Neuronal stem cell (in vitro differentiated cells): ENCODE measurements around the gene MRPL23.

Experiments used
- DNase-seq: peaks from one replicate; pipeline ENCODE4 v3.0.0-alpha.2; 2013; ENCODE audit warnings: low spot score
- H2AFZ ChIP-seq: one replicate; pipeline ENCODE4 v1.6.1; 2013; ENCODE audit warnings: mild to moderate bottlenecking, low read length, inconsistent platforms
- H2AK5ac ChIP-seq: 2 replicates; pipeline ENCODE4 v1.6.1; 2013; ENCODE audit warnings: low read depth, mild to moderate bottlenecking, inconsistent platforms, low read length, moderate library complexity, mixed read lengths
- H2BK120ac ChIP-seq: 2 replicates; pipeline ENCODE4 v1.6.1; 2013; ENCODE audit warnings: low read depth, mild to moderate bottlenecking, inconsistent platforms, low read length, moderate library complexity, mixed read lengths
- H2BK12ac ChIP-seq: one replicate; pipeline ENCODE4 v1.6.1; 2013; ENCODE audit warnings: low read length, inconsistent platforms
- H2BK15ac ChIP-seq: 2 replicates; pipeline ENCODE4 v1.6.1; 2013; ENCODE audit warnings: mild to moderate bottlenecking, low read length, inconsistent platforms, mixed read lengths
- H2BK5ac ChIP-seq: one replicate; pipeline ENCODE4 v1.6.1; 2013; ENCODE audit warnings: inconsistent platforms, mild to moderate bottlenecking, low read length, moderate library complexity
- H3K14ac ChIP-seq: one replicate; pipeline ENCODE4 v1.6.1; 2013; ENCODE audit warnings: low read length, inconsistent platforms
- H3K18ac ChIP-seq: 2 replicates; pipeline ENCODE4 v1.6.1; 2013; ENCODE audit warnings: low read length, inconsistent platforms
- H3K23ac ChIP-seq: 2 replicates; pipeline ENCODE4 v1.6.1; 2013; ENCODE audit warnings: low read depth, mild to moderate bottlenecking, mixed read lengths, low read length, inconsistent platforms; ENCODE audit not compliant: poor library complexity
- H3K27ac ChIP-seq: replicated peaks from 3 replicates; pipeline ENCODE4 v1.5.1; 2013; ENCODE audit warnings: low read length, inconsistent platforms
- H3K27me3 ChIP-seq, 3 experiments: 2 replicates each; pipeline ENCODE4 v1.6.1; 2013; ENCODE audit warnings: low read length in 3 of 3, mild to moderate bottlenecking in 2 of 3, inconsistent platforms in 1 of 3, low read depth in 1 of 3, mixed read lengths in 1 of 3, moderate library complexity in 1 of 3; ENCODE audit not compliant: control insufficient read depth in 3 of 3, insufficient read depth in 3 of 3
- H3K36me3 ChIP-seq, 2 donors: replicated peaks in 1 of 2; 2 replicates each; pipeline ENCODE4 v1.6.1; 2013; ENCODE audit warnings: low read length in 2 of 2; ENCODE audit not compliant: control insufficient read depth in 2 of 2, insufficient read depth in 2 of 2
- H3K4ac ChIP-seq: 2 replicates; pipeline ENCODE4 v1.6.1; 2013; ENCODE audit warnings: inconsistent platforms, mild to moderate bottlenecking, low read length, moderate library complexity
- H3K4me1 ChIP-seq, 2 donors: 1 replicate in 1 of 2; 2 replicates in 1 of 2; pipeline ENCODE4 v1.6.1; 2013; ENCODE audit warnings: low read length in 2 of 2, low read depth in 1 of 2; ENCODE audit not compliant: control insufficient read depth in 2 of 2, insufficient read depth in 1 of 2
- H3K4me2 ChIP-seq: one replicate; pipeline ENCODE4 v1.6.1; 2013; ENCODE audit warnings: mild to moderate bottlenecking, low read length, inconsistent platforms; ENCODE audit not compliant: insufficient read depth, poor library complexity, severe bottlenecking
- H3K4me3 ChIP-seq, 2 donors: 2 replicates each; pipeline ENCODE4 v1.5.1; 2013; ENCODE audit warnings: low read length in 2 of 2, mild to moderate bottlenecking in 2 of 2, inconsistent platforms in 1 of 2, moderate library complexity in 1 of 2
- H3K79me1 ChIP-seq: one replicate; pipeline ENCODE4 v1.6.1; 2013; ENCODE audit warnings: low read depth, mild to moderate bottlenecking, inconsistent platforms, low read length, moderate library complexity
- H3K9ac ChIP-seq: one replicate; pipeline ENCODE4 v1.6.1; 2013; ENCODE audit warnings: mild to moderate bottlenecking, low read depth, low read length, inconsistent platforms; ENCODE audit not compliant: poor library complexity
- H3K9me3 ChIP-seq, 2 donors: replicated peaks in 1 of 2; 2 replicates each; pipeline versions ENCODE3 to v1.6.1; 2013; ENCODE audit warnings: low read length in 2 of 2, mild to moderate bottlenecking in 2 of 2, inconsistent platforms in 1 of 2, low read depth in 1 of 2, mixed read lengths in 1 of 2, moderate library complexity in 1 of 2; ENCODE audit not compliant: control insufficient read depth in 2 of 2, insufficient read depth in 1 of 2
- H4K8ac ChIP-seq: one replicate; pipeline ENCODE4 v1.6.1; 2013; ENCODE audit warnings: low read depth, mild to moderate bottlenecking, inconsistent platforms, low read length, moderate library complexity
- H4K91ac ChIP-seq: one replicate; pipeline ENCODE4 v1.6.1; 2013; ENCODE audit warnings: low read length, low read depth, mild to moderate bottlenecking, inconsistent platforms; ENCODE audit not compliant: poor library complexity
- WGBS, 2 donors: extraction: QIAGEN DNeasy Blood & Tissue Kit; methylation state at CpG; one replicate each; pipeline ENCODE4 v1.1.7; 2013; ENCODE audit warnings: missing lambda C conversion rate in 2 of 2, mixed read lengths in 1 of 2; ENCODE audit not compliant: insufficient read length in 2 of 2, insufficient replicate concordance in 1 of 2; ENCODE audit errors: extremely low coverage in 2 of 2; 5-methylcytosine and 5-hydroxymethylcytosine counted together

The MRPL23 gene

DNA sequence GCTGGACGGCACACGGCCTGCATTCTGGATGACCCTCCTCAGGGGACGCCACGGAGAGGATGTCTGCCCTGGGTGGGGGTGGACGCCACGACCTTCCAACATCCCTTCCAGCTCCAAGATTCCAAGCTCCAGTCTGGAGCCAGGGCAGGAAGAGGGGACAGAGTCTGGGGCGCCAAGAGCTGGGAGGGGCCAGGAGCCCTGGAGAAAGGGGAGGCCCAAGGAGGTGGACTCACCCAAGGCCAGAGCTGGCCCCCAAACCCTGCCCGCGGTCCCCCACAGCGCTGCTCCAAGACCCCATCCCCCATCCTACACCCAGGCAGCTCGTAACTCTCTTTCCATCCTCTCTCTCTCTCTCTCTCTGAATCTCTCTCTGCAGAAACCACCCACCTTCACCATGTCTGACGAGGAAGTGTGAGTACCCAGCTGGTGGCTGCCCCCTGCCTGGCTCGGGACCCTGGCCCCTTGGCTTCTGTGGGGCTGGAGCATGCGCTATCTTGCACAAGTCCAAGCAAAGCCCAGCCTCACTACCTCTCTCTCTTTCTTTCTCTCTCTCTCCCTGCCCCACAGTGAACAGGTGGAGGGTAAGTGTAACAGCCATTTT lies 24.6 kb upstream of the MRPL23 start:
- Histone ChIP-seq H2BK12ac (no peak overlapping the region), H3K18ac (no peak overlapping the region), H2BK120ac (no peak overlapping the region), H2BK5ac (no peak overlapping the region), H3K9me3 (no peaks in the 10 kb centered on the region), H3K9ac (no peak overlapping the region), H3K27ac (no peak overlapping the region), H3K36me3 (no peaks in the 10 kb centered on the region), H3K4me3 (peak overlapping the region in 1 of 2 donors; percentile 39), H3K4ac (no peak overlapping the region), H2AK5ac (peak overlapping the region; percentile 24), H3K79me1 (no peaks in the 10 kb centered on the region), H4K8ac (no peak overlapping the region), H3K23ac (peak overlapping the region; percentile 75), H3K14ac (no peak overlapping the region), H3K27me3 (peaks cover 0 to 4% (median 0%) of the 10 kb centered on the region in 3 experiments), H4K91ac (peak overlapping the region; percentile 6), H2BK15ac (no peak overlapping the region), H3K4me1 (peaks cover 10 to 16% of the 10 kb centered on the region in 2 donors), H3K4me2 (no peak overlapping the region), H2AFZ (peak overlapping the region; percentile 67)
- DNase-seq: no peak
- WGBS, 2 donors: no CpG with 5 or more reads among the region's 14 CpGs

- Histone ChIP-seq H3K23ac (no peak overlapping the region), H3K79me1 (no peaks in the 10 kb centered on the region), H3K27ac (no peak overlapping the region), H3K4me2 (no peak overlapping the region), H3K18ac (peak overlapping the region; percentile 64), H2BK12ac (peak overlapping the region; percentile 86), H3K9ac (no peak overlapping the region), H3K4ac (no peak overlapping the region), H2BK5ac (no peak overlapping the region), H3K4me3 (no peak overlapping the region), H3K14ac (no peak overlapping the region), H3K36me3 (no peaks in the 10 kb centered on the region), H4K8ac (no peak overlapping the region), H2AFZ (peak overlapping the region; percentile 67), H3K27me3 (peaks cover 0 to 4% (median 0%) of the 10 kb centered on the region in 3 experiments), H2BK15ac (peak overlapping the region; percentile 79), H4K91ac (no peak overlapping the region), H2AK5ac (peak overlapping the region; percentile 11), H3K9me3 (no peaks in the 10 kb centered on the region), H2BK120ac (no peak overlapping the region), H3K4me1 (peaks cover 11 to 16% of the 10 kb centered on the region in 2 donors)
- no peak for DNase-seq
- WGBS, 2 donors: no CpG with 5 or more reads among the region's 22 CpGs
Observed at GRCh38 chr11:1923201-1923956, 23.8 kb upstream of the MRPL23 start.

GRCh38 chr11:1924181-1924580 lies 23.0 kb upstream of the MRPL23 start:
- Histone ChIP-seq H2BK120ac (no peak overlapping the region), H3K36me3 (no peaks in the 10 kb centered on the region), H2BK15ac (no peak overlapping the region), H4K8ac (no peak overlapping the region), H3K4me3 (no peak overlapping the region), H3K4me2 (no peak overlapping the region), H3K9ac (peak overlapping the region; percentile 34), H3K23ac (no peak overlapping the region), H3K4me1 (peaks cover 11 to 16% of the 10 kb centered on the region in 2 donors), H3K27ac (no peak overlapping the region), H3K14ac (no peak overlapping the region), H2BK5ac (no peak overlapping the region), H3K18ac (peak overlapping the region; percentile 42), H3K27me3 (peaks cover 0 to 4% (median 0%) of the 10 kb centered on the region in 3 experiments), H2AK5ac (peak overlapping the region; percentile 11), H3K4ac (no peak overlapping the region), H4K91ac (no peak overlapping the region), H3K9me3 (no peaks in the 10 kb centered on the region), H2BK12ac (no peak overlapping the region), H2AFZ (no peak overlapping the region), H3K79me1 (no peaks in the 10 kb centered on the region)
- DNase-seq: no peak
- no CpG with 5 or more reads among the region's 17 CpGs for WGBS, 2 donors

DNA sequence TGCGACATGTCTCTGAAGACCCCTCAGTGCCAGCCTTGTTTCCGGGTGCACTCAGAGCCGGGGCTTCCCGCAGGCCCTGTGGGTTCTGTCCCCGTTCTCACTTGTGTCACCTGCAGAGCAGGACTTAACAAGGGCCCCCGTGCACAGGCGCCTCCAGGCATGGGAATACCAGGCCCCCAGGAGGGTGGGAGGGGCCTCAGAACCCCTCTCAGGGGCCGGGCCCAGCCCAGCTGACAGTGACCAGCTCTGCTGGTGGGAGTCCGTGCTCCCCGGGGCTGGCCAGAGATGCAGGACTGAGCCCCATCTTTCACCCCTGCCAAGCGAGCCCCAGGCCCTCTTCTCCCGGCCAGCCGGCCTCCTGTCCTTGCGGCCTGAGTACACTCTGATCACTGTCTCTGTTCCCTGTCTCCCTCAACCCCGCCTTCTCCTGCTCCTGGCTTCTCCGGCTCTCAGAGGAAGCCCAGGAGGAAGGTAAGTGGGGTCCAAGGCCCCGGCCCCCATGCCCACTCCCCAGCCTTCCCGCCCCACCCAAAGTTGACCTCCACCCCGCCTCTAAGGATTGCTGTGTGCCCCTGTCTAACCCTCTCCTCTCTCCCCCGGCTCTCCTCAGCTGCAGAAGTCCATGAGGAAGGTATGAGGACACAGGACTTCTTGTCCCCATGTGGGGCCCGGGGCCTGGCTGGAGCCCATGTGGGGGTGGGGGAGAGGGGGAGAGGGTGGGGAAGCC lies 22.3 kb upstream of the MRPL23 start:
- Histone ChIP-seq H3K9ac (no peak overlapping the region), H3K27ac (no peak overlapping the region), H2BK120ac (no peak overlapping the region), H4K91ac (no peak overlapping the region), H3K4me3 (no peak overlapping the region), H2BK15ac (peak overlapping the region; percentile 67), H3K18ac (peak overlapping the region; percentile 57), H3K23ac (no peak overlapping the region), H2AK5ac (peak overlapping the region; percentile 70), H4K8ac (peak overlapping the region; percentile 43), H3K14ac (no peak overlapping the region), H3K9me3 (no peaks in the 10 kb centered on the region), H2BK12ac (no peak overlapping the region), H3K4me1 (peaks cover 9 to 16% of the 10 kb centered on the region in 2 donors), H3K4ac (no peak overlapping the region), H3K27me3 (peaks cover 0 to 4% (median 0%) of the 10 kb centered on the region in 3 experiments), H2AFZ (no peak overlapping the region), H3K36me3 (no peaks in the 10 kb centered on the region), H3K4me2 (no peak overlapping the region), H2BK5ac (no peak overlapping the region), H3K79me1 (no peaks in the 10 kb centered on the region)
- no CpG with 5 or more reads among the region's 21 CpGs for WGBS, 2 donors
- DNase-seq: no peak
